HG03159 (cell line): ENCODE measurements around the gene SERPINB10.

Source experiments
- ATAC-seq: cut with Tn5 transposase; IDR thresholded peaks from one replicate; pipeline ENCODE4 v1.9.1; 2021; ENCODE audit warnings: mild to moderate bottlenecking, moderate library complexity; ENCODE audit not compliant: unreplicated experiment

The SERPINB10 gene

GRCh38 chr18:63979409-63979920 lies 71.7 kb downstream of the SERPINB10 start:
- ATAC-seq, result peak; percentile 66

GRCh38 chr18:63980027-63980426 lies 72.3 kb downstream of the SERPINB10 start:
- ATAC-seq, result no peak

GRCh38 chr18:63980896-63981460 lies 73.2 kb downstream of the SERPINB10 start:
- no peak for ATAC-seq

GRCh38 chr18:63981719-63982118 lies 74.0 kb downstream of the SERPINB10 start:
- ATAC-seq, result no peak

GRCh38 chr18:63982361-63982760 lies 74.6 kb downstream of the SERPINB10 start:
- ATAC-seq, result no peak
